Erythroblast (primary cell): ENCODE results near the gene PPM1K.

Experiments
- GATA1 ChIP-seq: IDR thresholded peaks from 2 replicates; pipeline ENCODE4 v1.6.1; 2011; ENCODE audit warnings: low read depth, mild to moderate bottlenecking, control low read depth, low read length, moderate library complexity
- POLR2A ChIP-seq: IDR thresholded peaks from 2 replicates; pipeline ENCODE4 v1.6.1; 2011; ENCODE audit warnings: mild to moderate bottlenecking, low read length

GRCh38 chr4:88208156-88208555, 76.2 kb downstream of the PPM1K start:
- no peak for TF ChIP-seq POLR2A
- TF ChIP-seq GATA1: no peak
